Measurements from ENCODE around the gene CISTR. TPM values are rescaled to one million over a fixed set of nuclear protein-coding genes. Genes with fewer than 3 reads are reported as not detected.

CISTR gene
- polyA plus RNA-seq, 3 donors = not detected

DNA sequence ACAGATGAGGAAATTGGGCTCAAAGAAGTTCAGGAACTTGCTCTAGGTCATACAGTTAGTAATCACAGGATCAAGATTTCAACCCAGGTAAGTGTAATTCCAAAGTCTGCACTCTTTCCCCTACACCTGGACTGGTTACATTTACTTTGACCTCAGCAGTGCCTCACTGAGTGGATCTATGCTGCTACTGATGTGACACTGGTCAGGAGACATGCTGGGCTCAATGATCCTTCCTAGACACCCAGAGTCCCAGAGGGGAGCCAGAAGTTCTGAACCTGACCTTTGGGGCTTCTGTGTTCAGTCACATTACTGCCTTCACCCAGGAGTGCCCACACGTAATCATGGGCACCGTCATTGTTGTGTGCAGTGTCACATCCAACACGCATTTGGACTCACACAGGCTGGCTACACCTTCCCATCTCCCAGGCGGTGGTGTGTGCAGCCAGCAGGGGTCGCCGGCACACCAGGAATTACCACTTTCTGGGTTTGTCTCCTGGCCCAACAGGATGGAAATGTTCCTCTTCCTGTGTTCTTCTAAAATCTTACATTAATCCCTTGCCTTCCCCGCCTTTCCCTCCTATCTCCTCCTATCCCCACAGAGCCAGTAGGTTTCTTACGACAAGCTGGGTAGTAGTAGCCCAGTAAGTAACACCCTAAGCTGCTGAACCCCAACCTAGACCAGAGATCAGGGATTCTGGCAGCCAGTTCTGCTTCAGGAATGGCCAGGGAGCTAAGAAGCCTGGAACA, 50.1 kb downstream of the CISTR start:
- WGBS, 3 donors = 2 to 4% (median 3%) methylated on average over 8 of the region's 8 CpGs
- H3K27ac ChIP-seq (ENCODE audit: low read depth, low read length) = no peak overlapping the region

DNA sequence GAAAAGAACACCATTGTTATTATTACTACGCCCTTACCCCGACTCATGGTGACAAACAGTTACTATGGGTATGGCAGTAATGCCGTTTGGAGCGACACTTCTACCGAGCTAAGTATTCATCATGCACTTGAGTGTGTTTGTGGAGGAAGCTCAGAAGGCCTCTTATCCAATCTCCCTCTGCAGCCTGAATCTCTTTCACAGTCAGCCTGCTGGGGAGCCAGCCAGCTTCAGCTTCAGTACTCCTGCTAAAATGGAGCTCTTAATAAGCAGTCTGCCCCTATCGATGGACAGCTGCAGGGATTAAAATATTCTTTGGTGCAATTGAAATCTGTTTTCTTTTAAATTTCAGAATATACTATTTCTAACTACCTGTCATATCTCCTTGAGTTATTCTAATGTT, 51.2 kb downstream of the CISTR start:
- 48 to 56% (median 54%) methylated on average over 6 of the region's 6 CpGs for WGBS, 3 donors
- H3K27ac ChIP-seq (ENCODE audit: low read depth, low read length) = no peak overlapping the region

DNA sequence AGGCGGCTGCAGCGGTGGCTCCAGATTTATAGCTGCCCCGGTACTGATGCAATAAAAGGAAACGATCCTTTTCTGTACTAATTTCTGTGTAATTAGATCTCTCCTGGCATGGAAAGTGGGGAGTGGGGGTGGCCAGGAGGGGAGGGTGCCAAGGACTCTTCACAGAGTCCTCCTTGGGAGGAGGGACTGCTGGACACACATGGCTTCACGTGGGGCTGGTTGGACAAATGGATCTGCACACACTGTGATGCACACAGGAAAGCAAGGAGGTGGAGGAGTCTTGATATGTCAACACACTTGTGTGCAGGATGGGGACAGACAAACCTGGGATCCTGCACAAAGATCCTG, 52.1 kb downstream of the CISTR start:
- WGBS, 3 donors = 32 to 55% (median 54%) methylated on average over 5 of the region's 5 CpGs
- no peak overlapping the region for H3K27ac ChIP-seq (ENCODE audit: low read depth, low read length)

DNA sequence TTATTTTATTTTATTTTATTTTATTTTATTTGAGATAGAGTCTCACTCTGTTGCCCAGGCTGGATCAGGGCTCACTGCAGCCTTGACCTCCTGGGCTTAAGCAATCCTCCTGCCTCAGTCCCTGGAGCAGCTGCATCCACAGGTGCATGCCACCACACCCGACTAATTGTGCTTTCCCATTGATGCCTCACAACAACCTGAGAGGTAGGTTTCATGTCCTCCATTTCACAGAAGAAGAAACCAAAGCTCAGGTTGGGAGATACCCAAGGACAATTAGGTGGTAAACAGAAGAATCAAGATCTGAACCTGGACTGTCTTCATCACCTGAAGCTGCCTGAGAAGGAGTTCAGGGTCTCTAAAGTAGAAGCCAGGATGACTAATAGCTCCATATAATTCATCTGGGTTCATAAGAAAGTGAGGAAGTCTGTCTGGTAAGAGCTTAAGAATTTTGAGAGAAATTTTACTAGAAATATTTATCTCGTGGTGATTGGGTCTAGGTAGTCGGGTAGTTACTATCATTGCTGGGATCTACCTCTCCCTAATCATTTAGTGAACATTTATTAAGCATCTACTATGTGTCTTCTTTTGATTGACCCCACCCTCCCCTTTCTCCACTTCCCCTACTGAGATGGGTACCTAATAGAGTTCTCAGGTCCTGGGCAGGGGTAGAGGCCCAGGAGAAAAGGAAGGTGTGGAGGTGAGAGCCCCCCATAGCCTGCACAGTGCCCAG, 52.7 kb downstream of the CISTR start:
- WGBS, 3 donors = 63 to 70% (median 65%) methylated on average over 3 of the region's 3 CpGs
- H3K27ac ChIP-seq (ENCODE audit: low read depth, low read length) = no peak overlapping the region

DNA sequence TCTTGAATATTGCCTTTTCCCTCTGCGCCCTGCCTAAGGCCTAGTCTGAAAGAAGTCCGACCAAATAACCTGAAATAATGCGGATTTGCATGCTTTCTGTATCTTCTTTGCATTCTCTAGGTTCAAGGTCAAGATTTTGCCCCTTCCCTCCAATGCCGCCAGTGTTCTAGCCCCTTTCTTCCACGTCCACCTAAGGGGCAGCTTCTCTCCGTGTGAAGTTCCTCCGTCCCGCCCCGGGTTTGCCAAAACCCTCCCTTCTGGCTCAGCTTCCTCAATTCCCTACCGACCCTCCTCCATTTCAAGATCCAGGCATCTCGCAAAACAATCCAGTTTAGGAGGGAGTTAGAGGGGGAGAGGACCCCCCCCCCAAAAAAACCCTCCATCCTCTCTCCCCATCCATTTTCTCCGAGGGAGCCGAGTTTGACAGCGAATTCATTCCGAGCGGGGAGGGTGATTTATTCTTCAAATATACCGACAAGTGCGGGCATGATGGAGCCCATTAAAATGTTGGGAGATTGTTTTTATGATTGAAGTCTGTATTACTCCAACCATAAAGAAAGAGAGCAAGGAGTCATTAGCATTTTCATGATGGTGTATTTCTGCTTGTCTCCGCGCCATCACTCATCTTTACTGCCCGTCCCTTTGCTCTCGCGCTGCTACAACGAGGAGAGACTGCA, 55.0 kb downstream of the CISTR start:
- 17 to 27% (median 19%) methylated on average over 24 of the region's 24 CpGs for WGBS, 3 donors
- no peak overlapping the region for H3K27ac ChIP-seq (ENCODE audit: low read depth, low read length)

Other genes with a start within 250 kb of the CISTR start
- gene NPFF, start 244.5 kb downstream of the CISTR start, polyA plus RNA-seq = 1 to 10 TPM in 1 of 3 donors, under 1 TPM in 1, not detected in 1; 0.21 to 2.6 TPM
- 10 to 100 TPM in 2 of 3 donors, 1 to 10 TPM in 1; 9.5 to 35.0 (median 25.7) TPM for gene ATF7, start 125.6 kb downstream of the CISTR start, polyA plus RNA-seq
- 100 to 1,000 TPM; 273 to 423 (median 415) TPM for gene ATP5MC2, start 75.9 kb downstream of the CISTR start, polyA plus RNA-seq
- 100 to 1,000 TPM in 2 of 3 donors, 10 to 100 TPM in 1; 82.7 to 149 (median 116) TPM for gene CALCOCO1, start 24.5 kb downstream of the CISTR start, polyA plus RNA-seq
- gene HOXC13, start 186.9 kb upstream of the CISTR start, polyA plus RNA-seq = under 1 TPM in 2 of 3 donors, not detected in 1; 0.03 to 0.45 TPM
- gene HOXC12, start 202.9 kb upstream of the CISTR start, polyA plus RNA-seq = under 1 TPM in 1 of 3 donors, not detected in 2; 0.02 TPM
- not detected for gene HOXC11, start 221.1 kb upstream of the CISTR start, polyA plus RNA-seq
- gene HOTAIR, start 223.0 kb upstream of the CISTR start, polyA plus RNA-seq = not detected
- gene HOXC10, start 233.2 kb upstream of the CISTR start, polyA plus RNA-seq = under 1 TPM in 2 of 3 donors, not detected in 1; 0.22 to 0.63 TPM
- gene HOXC9, start 248.2 kb upstream of the CISTR start, polyA plus RNA-seq = 1 to 10 TPM in 1 of 3 donors, under 1 TPM in 2; 0.28 to 1.0 (median 0.45) TPM

All from adipose tissue (tissue), 3 donors.